ENCODE results near the gene FBXW11.
"Not testable (repeated sequence)": the region's sequence is repeated elsewhere in the genome, so short reads cannot be mapped to it uniquely, and the experiment has no call there.

Gene FBXW11

GRCh38 chr5:171951218-171951617 lies 55.2 kb downstream of the FBXW11 start:
- no peak for DNase-seq

- DNase-seq, result no peak
Observed at GRCh38 chr5:171946000-171946781, 60.2 kb downstream of the FBXW11 start.

GRCh38 chr5:171945476-171945875 lies 61.0 kb downstream of the FBXW11 start:
- DNase-seq, result no peak

GRCh38 chr5:171945066-171945465 lies 61.4 kb downstream of the FBXW11 start:
- no peak for DNase-seq

- DNase-seq, result not testable (repeated sequence)
Observed at GRCh38 chr5:171942112-171942516, 64.3 kb downstream of the FBXW11 start.

GRCh38 chr5:171941675-171942074 lies 64.8 kb downstream of the FBXW11 start:
- DNase-seq, result not testable (repeated sequence)

- DNase-seq, result not testable (repeated sequence)
Observed at GRCh38 chr5:171941275-171941674, 65.2 kb downstream of the FBXW11 start.

- no peak for DNase-seq
Observed at GRCh38 chr5:171939951-171940350, 66.5 kb downstream of the FBXW11 start.

- no peak for DNase-seq
Observed at GRCh38 chr5:171938358-171938757, 68.1 kb downstream of the FBXW11 start.

- no peak for DNase-seq
Observed at GRCh38 chr5:171937351-171937750, 69.1 kb downstream of the FBXW11 start.

- DNase-seq, result no peak
Observed at GRCh38 chr5:171934586-171934985, 71.9 kb downstream of the FBXW11 start.

- DNase-seq, result no peak
Observed at GRCh38 chr5:171931163-171931562, 75.3 kb downstream of the FBXW11 start.

GRCh38 chr5:171927345-171927941 lies 79.0 kb downstream of the FBXW11 start:
- DNase-seq, result no peak

GRCh38 chr5:171926311-171926710 lies 80.1 kb downstream of the FBXW11 start:
- no peak for DNase-seq

GRCh38 chr5:171924493-171925122 lies 81.8 kb downstream of the FBXW11 start:
- DNase-seq, result no peak

GRCh38 chr5:171920765-171921391 lies 85.6 kb downstream of the FBXW11 start:
- DNase-seq, result no peak

GRCh38 chr5:171915700-171916099 lies 90.7 kb downstream of the FBXW11 start:
- DNase-seq, result not testable (repeated sequence)

GRCh38 chr5:171914726-171915338 lies 91.6 kb downstream of the FBXW11 start:
- DNase-seq, result no peak

GRCh38 chr5:171913987-171914273 lies 92.5 kb downstream of the FBXW11 start:
- no peak for DNase-seq

- DNase-seq, result no peak
Observed at GRCh38 chr5:171911152-171911551, 95.3 kb downstream of the FBXW11 start.

- no peak for DNase-seq
Observed at GRCh38 chr5:171908638-171909037, 97.8 kb downstream of the FBXW11 start.

- peak; percentile 54 for DNase-seq
Observed at GRCh38 chr5:171907725-171908343, 98.6 kb downstream of the FBXW11 start.

All from stimulated activated CD4-positive, alpha-beta T cell treated with anti-CD3 and anti-CD28 coated beads, Interleukin-2, amount 100 ng/mL, for 48 hours (primary cell).